NT2/D1 (cell line): ENCODE measurements around the gene LY86.

Experiments used
- SUZ12 ChIP-seq: IDR thresholded peaks from 2 replicates; pipeline ENCODE4 v1.6.1; 2011; ENCODE audit not compliant: insufficient read length, insufficient read depth; ENCODE audit errors: extremely low read depth
- ZNF274 ChIP-seq: IDR thresholded peaks from 2 replicates; pipeline ENCODE4 v1.6.1; 2011; ENCODE audit warnings: mild to moderate bottlenecking, low read depth, low read length

DNA sequence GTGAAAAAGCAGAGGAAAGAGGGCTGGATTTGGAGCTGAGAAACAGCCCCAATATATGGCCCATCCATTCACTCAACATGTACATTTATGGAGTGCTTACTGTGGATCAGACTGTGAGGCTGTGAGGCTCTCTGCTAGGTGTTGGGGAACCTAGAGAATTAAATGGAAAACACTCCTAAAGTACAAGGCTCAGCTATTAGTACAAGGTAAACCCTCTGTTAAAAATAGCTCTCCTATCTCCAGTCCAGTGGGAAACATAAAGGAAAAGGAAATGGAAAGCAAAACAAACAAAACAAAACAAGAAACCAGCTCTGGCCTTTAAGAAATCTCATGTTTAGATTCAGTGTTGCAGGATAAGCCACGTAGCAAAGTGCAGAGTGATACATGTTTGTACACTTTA is 35.0 kb downstream of the LY86 start:
- no peak for TF ChIP-seq SUZ12
- no peak for TF ChIP-seq ZNF274
